Fibroblast of skin of scalp (primary cell): ENCODE data around the gene ELF3.
A peak's percentile ranks its signal among the peaks of the same experiment; 100 is the strongest.
"Not testable (repeated sequence)": the region's sequence is repeated elsewhere in the genome, so short reads cannot be mapped to it uniquely, and the experiment has no call there.

ENCODE experiments used
- DNase-seq: peaks from one replicate; pipeline ENCODE4 v3.0.0-alpha.2; 2013

The ELF3 gene

DNA sequence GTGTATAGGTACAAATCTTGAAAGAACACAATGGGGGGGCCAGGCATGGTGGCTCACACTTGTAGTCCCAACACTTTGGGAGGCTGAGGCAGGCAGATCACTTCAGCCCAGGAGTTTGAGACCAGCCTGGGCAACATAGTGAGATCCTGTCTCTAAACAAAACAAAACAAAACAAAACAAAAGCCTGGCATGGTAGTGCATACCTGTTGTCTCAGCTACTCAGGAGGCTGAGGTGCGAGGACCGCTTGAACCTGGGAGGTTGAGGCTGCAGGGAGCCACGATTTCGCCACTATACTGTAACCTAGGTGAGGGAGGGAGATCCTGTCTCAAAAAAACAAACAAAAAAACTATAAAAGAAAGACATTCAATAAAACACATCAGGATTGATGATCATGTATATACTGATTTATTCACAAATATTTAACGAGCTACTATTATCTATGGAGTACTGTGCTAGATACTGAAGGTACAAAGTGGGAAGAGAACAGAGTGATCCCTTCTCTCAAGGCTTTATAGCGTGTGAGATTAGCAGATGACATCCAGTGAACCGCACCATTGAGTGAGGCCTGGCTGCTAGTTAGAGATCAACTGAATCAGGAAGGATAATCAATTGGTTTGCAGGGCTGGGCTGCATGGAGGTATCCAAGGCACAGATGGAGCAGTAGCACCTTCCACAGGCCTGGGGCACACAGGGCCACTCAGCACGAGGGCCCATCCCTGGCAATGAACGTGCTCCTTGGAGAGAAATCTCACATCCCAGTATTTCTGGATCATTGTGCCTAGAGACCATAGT is 26.4 kb downstream of the ELF3 start:
- no peak for DNase-seq

DNA sequence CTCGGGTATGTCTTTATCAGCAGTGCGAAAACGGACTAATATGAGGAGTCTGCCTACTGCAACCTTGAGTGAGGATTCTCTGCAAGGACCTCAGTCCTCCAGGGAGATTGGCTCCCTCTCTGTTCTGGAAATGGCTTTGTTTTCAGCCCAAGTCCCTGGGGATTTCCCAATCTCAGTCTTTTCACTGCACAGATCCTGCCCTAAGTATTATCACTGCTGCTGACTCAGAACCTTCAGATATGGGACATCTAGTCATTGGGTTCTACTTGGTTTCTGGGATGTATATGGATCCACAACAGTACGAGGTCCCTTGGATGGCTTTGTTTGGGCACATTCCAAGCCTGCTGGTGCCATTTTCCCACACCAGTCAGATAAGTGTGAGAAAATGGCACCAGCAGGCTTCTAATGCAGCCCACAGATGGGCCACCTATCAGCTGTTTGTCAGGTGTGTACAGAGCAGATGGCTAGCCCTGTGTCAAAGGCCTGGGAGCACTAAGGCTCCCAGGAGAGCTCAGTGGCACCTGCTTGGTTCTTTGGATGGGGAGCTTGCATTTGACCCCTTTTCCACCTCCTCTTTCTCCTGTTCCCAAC is 27.4 kb downstream of the ELF3 start:
- DNase-seq, result peak; percentile 10

DNA sequence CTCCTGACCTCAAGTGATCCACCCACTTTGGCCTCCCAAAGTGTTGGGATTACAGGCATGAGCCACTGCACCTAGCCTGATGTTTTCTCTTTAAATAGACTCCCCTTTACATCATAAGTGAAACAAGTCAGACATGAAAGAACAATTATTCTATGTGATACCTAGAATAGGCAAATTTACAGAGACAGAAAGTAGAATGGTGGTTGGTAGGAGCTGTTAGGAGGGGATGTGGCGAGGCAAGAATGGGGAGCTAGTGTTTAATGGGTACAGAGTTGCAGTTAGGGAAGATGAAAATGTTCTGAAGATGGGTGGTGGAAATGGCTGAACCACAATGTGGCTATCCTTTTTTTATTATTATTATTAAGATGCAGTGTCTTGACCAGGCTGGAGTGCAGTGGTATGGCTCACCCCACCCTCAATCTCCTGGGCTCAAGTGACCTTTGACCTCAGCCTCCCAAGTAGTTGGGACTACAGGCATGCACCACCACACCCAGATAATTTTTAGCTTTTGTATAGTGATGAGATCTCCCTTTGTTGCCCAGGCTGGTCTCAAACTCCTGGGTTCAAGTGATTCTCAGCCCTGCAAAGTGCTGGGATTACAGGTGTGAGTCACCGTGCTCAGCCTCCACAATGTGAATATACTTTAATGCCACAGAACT is 28.4 kb downstream of the ELF3 start:
- no peak for DNase-seq

DNA sequence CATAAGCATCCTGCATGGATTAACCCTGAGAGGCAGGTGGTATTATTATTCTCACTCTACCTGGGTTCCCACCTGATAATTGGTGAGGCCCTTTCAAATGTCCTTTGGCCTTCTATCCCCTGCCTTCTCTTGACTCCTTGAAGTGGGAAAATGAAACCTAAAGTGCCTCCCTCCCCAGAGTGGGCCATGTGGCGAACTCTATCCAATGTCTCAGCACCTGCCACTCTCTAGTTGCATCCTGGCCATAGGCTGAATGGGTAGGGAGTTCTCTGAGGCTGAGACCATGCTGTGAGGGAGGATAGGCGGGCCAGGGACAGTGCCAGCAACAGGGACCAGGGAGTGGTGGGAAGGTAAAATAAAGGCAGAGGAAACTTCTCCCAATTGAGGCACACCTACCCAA is 35.3 kb downstream of the ELF3 start:
- DNase-seq, result no peak

DNA sequence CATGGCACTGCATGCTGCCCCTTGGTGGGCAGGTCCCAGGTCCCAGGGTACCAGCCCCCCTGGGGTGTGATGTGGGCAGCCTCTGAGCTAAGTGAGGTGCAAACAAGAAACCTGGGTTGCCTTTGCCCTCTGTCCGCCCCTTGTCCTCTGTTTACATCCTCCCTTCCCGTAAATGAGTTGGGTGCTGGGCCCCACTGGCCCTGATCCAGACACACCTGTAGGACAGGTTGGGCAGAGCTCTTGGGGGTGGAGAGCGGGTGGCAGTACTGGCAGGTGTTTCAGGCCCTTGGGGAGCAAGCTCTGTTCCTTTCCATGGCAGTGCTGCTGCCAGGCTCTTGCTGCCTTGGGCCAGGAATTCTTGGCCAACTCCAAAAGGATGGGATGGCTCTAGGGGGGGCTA is 35.8 kb downstream of the ELF3 start:
- DNase-seq, result no peak

DNA sequence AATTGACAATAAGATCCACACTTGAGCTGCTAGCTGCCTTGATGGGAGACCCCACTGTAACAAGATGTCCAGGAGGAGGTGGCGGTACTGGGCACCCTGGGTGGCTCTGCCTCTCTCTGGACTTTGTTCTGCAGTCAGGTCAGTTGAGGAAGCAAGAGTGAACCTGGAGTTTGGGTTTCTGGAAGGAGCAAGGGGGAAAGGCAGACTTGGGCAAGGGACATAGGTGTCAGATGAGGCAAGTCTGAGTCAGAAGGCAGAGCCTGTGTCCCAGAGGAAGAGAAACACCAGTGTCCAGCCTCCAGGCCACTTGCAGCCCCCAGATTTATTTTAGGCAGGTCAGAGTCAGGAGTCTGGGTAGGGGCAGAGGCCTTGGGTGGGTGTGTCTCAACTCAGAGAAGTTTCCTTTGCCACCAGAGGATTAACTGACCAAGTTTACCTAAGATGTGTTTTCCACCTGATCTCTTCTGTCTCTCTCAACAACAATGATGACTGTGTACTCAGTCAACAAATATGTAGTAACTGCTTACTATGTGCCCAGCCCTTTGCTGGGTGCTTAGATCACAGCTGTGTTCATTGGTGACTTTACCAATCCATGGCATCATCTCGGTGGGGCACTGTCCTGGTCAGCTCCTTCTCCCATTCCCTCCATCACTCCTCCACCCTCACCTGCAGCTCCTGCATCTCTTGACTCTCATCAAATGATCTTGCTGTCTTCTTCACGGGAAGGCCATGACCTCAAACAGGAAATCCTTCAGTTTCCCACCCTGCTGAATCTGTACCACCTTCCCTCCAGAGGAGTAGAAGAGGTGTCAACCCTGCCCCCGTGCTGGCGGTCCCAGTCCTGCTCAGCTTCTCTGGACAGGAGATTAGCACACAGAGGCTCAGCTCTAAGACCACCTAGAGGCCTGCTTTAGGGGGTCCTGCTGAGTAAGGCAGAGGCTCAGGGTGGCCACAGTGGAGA is 36.6 kb downstream of the ELF3 start:
- DNase-seq, result no peak

DNA sequence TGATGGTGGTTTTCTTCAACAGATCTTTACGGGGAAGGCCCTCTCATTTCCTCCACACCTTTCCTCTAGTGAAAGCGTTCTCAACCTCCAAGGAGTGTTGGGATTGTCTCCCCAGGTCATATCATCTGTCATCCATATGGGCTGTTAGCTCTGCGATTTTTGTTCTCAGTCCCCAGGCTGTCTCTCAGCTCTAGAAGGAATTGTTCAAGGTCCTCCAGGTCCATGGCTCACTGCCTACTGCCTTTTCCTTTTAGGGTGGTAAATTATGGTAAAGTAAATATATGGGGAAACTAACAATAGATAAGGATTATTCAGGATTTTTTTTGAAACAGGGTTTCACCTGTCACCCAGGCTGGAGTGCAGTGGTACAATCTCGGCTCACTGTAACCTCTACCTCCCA is 37.6 kb downstream of the ELF3 start:
- DNase-seq, result no peak

DNA sequence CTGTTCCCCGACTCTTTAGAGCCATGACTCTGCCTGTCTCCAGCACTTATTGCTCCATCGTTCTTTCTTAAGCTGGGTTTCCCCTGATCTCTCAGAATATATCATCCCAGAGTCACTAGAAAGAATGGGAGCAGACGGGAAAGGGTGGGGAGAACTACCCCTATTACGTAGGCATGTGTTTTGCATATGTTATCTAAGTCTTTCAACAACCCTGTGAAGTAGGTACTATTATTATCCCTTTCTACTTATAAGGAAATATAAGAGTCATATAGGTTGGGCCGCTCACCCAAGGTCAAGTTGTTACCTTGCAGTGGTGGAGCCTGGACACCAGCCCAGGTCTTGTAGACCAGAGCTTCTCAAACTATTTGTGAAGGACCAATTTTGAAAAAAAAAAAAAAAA is 38.7 kb downstream of the ELF3 start:
- no peak for DNase-seq

DNA sequence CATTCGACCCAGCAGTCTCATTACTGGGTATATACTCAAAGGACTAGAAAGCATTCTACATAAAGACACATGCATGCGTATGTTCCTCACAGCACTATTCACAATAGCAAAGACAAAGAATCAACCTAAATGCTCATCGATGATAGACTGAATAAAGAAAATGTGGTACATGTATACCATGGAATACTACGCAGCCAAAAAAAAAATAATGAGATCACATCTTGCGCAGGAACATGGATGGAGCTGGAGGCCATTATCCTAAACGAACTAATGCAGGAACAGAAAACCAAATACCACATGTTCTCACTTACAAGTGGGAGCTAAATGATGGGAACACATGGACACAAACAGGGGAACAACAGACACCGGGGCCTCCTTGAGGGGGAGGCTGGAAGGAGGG is 43.7 kb downstream of the ELF3 start:
- DNase-seq, result no peak

DNA sequence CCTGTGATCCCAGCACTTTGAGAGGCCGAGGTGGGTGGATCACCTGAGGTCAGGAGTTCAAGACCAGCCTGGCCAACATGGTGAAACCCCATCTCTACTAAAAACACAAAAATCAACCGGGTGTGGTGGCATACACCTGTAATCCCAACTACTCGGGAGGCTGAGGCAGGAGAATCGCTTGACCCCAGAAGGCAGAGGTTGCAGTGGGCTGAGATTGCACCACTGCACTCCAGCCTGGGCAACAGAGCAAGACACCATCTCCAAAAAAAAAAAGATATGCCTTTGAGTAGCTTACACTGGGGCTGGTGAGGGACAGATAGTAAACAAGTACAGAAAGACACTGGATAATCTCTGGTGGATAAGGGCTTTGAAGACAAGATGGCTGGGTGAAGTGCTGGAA is 44.3 kb downstream of the ELF3 start:
- DNase-seq, result not testable (repeated sequence)

DNA sequence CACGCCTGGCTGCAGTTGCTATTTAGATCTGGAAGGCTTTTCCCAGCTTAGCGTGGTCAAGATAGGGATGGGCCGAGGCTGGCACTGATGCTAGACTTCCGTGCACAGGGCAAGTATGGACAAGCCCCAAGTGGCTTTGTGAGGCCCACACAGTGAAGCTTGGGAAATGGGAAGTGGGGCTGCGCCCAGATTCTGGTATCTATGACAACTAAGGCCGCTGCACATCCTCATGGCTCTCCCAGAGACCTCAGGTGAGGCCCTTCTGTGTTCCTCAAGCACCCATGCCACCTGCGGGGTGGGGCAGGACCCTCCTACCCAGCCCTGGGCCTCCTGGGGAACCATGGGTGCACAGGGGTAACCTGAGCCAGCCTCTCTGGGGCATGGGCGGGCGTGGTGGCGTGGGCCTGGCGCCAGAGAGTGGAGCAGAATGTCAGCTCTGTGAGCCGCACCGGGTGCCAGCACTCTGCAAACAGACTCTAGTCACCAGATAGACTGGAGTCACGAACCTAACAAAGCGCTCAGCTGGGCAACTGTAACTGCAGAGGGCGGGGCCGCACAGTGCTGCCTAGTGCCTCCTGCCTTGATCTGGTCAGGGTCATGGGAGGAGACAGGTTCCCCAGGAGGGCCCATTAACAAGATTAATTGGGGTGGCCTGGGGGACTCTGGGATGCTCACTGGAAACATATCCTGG is 46.4 kb downstream of the ELF3 start:
- DNase-seq, result no peak

DNA sequence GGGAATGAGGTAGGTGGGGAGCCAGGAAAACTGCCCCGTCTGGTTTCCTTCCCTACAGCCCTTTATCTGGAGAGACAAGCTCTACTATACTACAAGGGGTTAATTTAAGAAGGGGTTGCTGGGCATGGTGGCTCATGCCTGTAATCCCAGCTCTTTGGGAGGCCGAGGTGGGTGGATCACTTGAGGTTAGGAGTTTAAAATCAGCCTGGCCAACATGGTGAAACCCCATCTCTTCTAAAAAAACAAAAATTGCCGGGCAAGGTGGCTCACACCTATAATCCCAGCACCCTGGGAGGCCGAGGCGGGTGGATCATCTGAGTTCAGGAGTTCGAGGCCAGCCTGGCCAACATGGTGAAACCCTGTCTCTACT is 46.9 kb downstream of the ELF3 start:
- not testable (repeated sequence) for DNase-seq

DNA sequence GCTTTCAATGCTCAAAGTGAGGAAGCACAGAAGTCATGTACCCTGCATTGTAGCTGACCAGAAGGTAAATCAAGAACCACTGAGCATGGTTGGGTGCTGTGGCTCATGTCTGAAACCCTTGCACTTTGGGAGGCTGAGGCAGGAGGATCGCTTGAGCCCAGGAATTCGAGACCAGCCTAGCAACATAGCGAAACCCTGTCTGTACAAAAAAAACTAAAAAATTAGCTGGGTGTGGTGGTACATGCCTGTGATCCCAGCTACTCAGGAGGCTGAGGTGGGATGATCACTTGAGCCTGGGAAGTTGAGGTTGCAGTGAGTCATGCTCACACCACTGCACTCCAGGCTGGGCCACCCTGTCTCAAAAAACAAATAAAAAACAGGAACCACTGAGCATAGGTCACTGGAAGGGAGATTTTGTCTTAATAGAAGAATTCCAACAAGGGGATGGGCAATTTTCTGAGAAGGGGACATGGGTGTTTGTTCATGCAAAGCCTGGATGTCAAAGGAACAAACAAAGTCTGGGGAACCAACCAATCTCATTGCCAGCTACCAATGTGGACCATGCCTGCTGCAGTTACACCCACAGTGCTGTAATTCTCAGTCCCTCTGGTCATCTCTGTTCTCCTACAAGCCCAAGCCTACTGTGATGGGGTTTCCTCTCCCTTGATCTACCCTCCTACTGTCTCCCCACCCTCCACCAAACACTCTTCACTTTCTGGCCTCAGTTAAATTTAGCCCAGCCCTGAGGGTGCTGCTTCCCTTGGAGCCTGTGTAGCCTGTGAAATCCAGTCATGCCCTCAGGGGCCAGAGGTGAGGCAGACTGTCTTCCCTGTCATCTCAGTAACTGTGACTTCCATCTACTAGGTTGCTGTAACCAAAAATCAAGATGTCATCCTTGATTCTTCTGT is 47.9 kb downstream of the ELF3 start:
- no peak for DNase-seq

DNA sequence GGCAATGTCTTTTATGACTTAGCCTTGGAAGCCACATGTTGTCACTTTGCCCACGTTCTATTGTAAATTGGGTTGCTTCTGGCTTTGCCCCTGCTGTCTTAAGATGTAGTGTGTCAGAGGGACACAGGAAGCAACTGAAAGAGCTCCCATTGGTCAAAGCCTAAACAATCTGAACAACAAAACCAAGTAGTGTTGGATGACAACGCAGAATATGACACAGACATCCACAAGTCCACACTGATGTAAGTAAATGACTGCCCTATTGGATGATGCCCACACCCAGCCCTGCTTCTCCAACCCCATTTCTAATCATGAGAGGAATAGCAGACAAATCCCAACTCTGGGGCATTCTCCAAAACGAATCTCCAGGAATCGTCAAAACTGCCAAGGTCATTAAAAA is 50.7 kb downstream of the ELF3 start:
- no peak for DNase-seq

DNA sequence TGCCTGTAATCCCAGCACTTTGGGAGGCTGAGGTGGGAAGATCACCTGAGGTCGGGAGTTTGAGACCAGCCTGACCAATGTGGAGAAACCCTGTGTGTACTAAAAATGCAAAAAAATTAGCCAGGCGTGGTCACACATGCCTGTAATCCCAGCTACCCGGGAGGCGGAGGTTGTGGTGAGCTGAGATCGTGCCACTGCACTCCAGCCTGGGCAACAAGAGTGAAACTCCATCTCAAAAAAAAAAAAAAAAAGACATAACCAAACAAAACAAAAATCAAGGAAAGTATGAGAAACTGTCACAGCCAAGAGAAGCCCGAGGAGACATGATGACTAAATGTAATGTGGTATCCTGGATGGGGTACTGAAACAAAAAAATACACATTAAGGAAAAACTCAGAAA is 51.4 kb downstream of the ELF3 start:
- not testable (repeated sequence) for DNase-seq

DNA sequence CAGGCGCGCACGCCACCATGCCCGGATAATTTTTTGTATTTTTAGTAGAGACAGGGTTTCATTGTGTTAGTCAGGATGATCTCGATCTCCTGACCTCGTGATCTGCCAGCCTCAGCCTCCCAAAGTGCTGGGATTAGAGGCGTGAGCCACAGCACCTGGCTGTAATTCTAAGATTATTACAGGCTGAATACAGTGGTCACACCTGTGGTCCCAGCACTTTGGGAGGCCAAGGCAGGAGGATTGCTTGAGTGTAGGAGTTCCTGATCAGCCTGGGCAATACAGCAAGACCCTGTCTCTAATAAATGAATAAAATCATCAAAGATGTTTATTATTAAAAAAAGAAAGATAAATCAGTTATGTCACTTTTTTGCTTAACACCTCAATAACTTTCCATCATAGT is 52.2 kb downstream of the ELF3 start:
- DNase-seq, result not testable (repeated sequence)

DNA sequence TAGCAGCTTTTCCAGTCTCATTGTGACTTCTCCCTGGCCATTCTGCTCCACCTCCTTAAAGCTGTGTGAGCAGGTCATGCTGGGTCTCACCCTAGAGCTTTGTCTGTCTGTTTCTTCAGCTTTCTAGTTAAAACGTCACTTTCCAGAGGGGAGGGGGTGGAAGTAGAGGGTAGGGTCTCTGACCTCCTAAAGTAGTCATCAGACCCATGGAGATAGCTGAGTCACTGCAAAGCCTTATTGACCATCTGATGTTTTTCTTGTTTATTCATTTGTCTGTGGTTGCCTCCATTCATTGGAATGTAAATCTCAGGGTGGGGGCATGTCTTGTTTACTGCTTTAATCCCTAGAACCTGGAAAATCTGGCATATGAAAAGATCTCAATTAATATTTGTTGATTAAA is 52.7 kb downstream of the ELF3 start:
- DNase-seq, result no peak

DNA sequence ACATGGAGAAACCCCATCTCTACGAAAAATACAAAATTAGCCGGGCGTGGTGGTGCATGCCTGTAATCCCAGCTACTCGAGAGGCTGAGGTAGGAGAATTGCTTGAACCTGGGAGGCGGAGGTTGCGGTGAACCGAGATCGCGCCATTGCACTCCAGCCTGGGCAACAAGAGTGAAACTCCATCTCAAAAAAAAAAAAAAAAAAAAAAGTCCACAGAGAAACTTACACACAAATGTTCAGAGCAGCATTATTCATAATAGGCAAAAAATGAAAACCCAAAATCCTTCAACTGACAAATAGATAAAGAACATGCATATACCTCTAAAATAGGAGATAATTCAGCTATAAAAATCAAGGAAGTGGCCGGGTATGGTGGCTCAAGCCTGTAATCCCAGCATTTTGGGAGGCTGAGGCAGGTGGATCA is 54.5 kb downstream of the ELF3 start:
- DNase-seq, result not testable (repeated sequence)
